ENCODE data around the gene CCR5AS.
"Not testable (repeated sequence)": the region's sequence is repeated elsewhere in the genome, so short reads cannot be mapped to it uniquely, and the experiment has no call there.

Gene CCR5AS

GRCh38 chr3:46353090-46353489 is 53.8 kb downstream of the CCR5AS start:
- no peak for DNase-seq

- DNase-seq, result no peak
These were observed 55.2 kb downstream of the CCR5AS start for GRCh38 chr3:46351646-46352045.

- DNase-seq, result no peak
These were observed 56.7 kb downstream of the CCR5AS start for GRCh38 chr3:46350262-46350565.

DNA sequence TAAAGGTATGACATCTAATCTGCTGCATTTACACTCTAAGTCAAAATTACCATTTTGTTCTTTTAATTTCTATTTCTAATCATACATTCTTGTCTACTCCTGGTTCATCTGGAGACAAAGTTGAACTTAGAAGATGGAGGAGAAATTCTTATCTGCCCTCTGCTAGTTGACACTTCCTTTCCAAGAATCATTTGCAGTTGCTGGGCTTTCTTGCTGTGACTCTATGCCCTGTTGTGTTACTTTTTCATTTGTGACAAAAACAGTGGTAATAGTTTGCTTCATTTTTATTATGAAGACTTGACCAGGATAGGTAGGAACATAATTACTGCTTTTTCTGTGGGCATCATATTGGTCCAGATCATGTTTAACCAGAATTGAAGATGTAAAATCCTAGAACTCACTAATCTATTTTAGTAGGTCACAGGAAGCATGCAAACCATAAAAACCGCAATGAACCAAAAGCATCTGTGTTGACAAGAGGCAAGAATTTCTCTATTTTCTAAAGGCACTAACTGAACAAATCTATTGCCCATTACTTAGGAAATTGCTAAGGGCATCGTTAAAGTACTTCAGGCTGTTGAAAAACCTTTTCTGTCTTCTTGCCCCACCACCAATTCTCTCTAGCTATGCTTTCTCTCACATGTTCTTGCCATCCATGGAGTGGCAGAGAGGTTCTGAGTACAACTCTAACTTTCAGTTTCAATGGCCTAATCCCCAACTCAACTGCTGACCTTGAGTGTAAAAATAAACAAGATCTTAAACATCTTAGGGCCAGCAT is 57.2 kb downstream of the CCR5AS start:
- DNase-seq, result no peak

DNA sequence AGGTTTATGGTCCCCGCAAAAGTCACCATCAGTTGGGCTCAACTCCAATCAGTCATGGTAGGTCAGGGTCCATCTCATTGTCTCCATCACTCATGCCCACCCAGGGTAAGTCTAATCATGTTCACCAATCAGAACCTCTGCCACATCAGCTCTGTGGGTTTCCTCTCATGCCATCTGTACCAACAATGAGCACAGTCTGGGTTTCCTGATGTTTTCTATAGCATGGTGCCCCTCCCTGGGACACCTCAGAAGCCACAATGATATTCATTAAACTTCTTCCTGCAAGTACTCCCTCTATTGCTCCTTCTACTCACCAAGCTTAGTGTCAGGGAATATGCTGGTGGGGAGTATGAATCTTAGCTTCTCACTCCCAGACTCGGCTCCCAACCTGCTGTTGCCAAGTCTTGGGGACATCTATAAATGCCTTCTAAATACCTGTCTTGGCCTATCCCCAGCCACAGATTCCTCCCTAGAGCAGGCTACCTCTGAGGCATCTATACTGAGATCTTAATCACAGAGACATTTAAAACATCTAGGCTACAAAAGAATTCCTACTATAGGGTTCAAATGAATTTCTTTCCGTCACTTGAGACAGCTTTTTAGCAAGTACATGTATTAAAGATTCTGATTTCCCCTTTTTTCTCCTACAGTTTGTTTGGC is 57.9 kb downstream of the CCR5AS start:
- no peak for DNase-seq

GRCh38 chr3:46344476-46344875 is 62.4 kb downstream of the CCR5AS start:
- DNase-seq, result no peak

DNA sequence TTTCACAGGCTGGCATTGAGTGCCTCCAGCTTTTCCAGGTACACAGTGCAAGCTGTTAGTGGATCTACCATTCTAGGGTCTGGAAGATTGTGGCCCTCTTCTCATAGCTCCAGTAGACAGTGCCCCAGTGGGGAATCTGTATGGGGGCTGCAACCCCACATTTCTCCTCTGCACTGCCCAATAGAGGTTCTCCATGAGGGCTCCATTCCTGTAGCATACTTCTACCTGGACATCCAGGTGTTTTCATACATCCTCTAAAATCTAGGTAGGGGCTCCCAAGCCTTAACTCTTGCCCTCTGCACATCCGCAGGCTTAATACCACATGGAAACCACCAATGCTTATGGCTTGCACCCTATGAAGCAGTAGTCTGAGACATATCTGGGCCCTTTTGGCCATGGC is 68.0 kb downstream of the CCR5AS start:
- no peak for DNase-seq

- DNase-seq, result no peak
These were observed 69.0 kb downstream of the CCR5AS start for GRCh38 chr3:46337911-46338310.

DNA sequence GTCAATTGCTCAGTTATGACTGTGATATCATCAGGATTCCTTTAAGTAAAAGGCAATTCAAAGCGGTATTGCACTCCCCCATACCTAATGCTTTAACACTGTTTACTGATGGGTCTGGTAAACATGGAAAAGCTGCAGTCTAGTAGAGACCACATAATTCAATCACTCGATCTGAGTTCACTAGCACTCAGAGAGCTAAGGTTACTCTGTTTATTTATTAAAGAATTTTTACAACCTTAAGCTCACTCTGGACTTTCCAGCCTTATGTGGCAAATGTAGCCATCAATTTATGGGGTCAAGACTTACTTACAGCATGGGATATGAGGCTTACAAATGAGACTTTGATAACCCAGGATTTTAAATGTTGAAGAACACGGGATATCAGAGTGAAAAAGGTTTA is 71.3 kb downstream of the CCR5AS start:
- no peak for DNase-seq

GRCh38 chr3:46334741-46335478 is 72.0 kb downstream of the CCR5AS start:
- DNase-seq, result no peak

GRCh38 chr3:46330676-46331075 is 76.2 kb downstream of the CCR5AS start:
- DNase-seq, result not testable (repeated sequence)

- DNase-seq, result no peak
These were observed 81.1 kb downstream of the CCR5AS start for GRCh38 chr3:46325645-46326300.

DNA sequence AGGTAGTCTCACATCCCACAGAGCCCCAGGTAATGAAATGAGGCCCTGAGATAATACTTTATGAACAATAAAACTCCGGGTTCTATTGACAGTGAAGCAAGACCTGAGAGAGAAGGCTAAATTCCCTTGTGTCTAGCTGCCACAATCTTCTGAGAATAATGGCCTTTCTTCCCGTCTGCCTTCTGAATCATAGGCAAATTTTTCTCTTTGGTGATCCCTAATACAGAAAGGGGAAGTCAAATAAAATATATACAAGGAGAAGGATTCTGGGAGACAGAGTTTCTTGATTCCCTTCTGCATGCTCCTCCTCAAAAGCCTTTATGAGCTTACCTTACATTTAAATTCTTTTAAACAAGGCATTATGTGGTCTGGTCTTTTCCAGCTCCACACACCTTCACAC is 82.8 kb downstream of the CCR5AS start:
- DNase-seq, result no peak

DNA sequence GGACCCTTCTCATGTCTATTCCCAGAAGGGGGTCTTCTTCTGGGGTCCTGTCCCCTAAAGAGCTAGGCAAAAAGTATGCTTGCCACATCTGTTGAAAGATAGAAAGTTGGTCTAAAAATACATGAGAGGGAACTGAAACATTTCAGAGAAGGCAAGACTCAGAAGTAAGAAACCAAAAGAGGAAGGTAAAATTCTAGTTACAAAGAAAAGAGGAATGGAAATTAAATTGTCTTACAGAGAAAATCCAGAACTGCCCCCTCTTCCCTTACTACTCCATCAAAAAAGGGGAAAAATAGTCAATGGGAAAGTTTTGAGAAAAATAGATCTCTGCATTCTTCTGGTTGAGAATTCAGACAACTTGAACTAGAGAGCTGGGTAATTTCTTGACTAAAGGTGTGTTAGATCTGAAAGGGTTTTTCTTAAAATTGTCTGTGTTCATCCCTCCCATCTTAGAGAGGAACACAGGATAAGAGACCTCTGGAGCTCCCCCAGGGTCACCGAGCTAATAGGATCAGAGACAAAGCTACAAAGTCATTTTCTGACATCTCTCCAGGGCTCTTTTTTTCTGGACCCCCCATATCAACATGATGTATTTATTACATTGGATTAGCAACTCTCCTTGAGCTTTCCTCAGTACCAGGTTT is 85.3 kb downstream of the CCR5AS start:
- peak; percentile 8 for DNase-seq

GRCh38 chr3:46318207-46318927 is 88.5 kb downstream of the CCR5AS start:
- DNase-seq, result no peak

GRCh38 chr3:46316206-46316605 is 90.7 kb downstream of the CCR5AS start:
- no peak for DNase-seq

GRCh38 chr3:46314517-46314916 is 92.3 kb downstream of the CCR5AS start:
- no peak for DNase-seq
